AG09319 (cell line): ENCODE measurements around the gene PEAR1.

Experiments
- DNase-seq: peaks from one replicate; pipeline ENCODE4 v3.0.0-alpha.2; 2010; ENCODE audit warnings: low read depth; ENCODE audit errors: extremely low read depth
- CTCF ChIP-seq: IDR thresholded peaks from 2 replicates; pipeline ENCODE4 v1.5.1; 2011; ENCODE audit warnings: low read depth, mild to moderate bottlenecking, inconsistent platforms, low read length, moderate library complexity

The PEAR1 gene

DNA sequence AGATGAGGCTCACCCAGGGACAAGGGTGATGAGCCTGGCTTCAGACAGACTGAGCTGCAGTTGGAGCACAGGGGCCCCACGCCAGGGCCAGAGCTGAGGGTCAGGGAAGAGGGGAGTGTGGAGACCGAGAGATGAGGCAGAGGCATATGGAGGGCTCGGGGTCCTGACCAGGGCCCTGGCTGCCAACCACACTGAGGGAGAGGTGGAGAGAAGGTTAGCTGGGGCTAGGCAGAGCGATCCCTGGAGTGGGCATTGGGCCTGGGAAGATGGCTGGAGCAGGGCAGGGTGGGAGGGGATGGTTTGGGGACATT is 8.0 kb downstream of the PEAR1 start:
- DNase-seq, result no peak
- TF ChIP-seq CTCF, result no peak

DNA sequence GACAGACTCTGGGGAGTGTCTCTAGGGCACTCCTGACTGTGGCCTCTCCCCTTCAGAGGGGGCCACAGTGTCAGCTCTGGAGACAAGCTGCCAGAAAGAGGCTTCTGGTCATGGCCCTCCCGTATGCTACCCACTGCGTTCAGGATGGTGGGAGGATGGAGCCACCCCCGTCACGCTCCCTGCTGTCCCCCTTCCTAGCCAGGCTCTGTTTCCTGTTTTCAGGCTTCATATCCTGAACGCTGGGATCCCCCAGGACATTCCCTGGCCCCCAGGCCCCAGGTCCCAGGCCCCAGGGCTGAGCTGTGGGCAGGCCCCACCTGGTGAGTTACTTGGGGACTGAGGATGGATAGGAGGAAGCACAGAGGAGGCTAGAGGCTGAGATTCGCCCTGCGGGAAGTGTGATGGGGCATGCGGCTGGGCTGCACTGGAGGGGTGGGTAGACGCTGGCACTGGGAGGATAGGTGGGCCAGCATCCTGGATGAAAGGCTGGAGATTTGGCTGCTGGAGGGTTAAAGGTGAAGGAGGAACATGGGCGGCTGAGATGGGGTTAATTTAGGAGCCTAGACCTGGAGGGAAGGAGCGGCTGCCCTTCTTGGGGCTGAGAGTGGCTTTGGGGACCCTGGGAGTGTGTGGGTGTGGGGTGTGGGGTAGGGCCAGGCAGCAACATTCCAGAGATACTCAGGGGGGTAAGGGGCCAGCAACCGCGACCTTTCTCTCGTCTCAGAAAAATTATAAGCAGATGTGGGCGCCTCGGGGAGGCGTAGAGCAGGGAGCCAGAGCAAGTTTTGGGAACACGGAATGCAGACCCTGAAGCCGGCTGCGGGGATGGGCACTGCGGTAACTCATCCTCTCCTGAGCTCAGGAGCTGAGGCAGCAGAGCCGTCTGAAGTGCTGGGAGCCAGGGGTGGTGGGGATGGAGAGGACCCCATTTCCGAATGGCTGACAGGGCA is 8.7 kb downstream of the PEAR1 start:
- DNase-seq, result no peak
- no peak for TF ChIP-seq CTCF

- TF ChIP-seq CTCF, result no peak
- DNase-seq, result no peak
Measured at GRCh38 chr1:156903328-156904091, 10.0 kb downstream of the PEAR1 start.

- no peak for DNase-seq
- no peak for TF ChIP-seq CTCF
Measured at GRCh38 chr1:156904187-156904959, 10.9 kb downstream of the PEAR1 start.

DNA sequence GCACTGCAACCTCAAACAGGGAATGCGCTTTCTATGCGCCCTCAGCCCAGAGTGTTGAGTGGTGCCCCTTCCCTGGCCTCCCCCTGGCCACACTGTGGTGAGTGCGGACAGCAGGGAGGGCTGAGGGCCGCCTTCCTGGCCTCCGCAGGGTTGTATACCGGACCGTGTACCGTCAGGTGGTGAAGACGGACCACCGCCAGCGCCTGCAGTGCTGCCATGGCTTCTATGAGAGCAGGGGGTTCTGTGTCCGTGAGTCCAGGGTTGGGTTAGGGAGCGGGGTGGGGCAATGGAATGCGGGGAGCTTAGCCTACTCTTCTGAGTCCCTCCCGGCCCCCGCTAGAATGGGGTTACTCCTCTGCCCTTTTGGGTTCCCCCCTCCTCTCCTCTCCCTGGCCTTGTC is 11.7 kb downstream of the PEAR1 start:
- DNase-seq, result no peak
- TF ChIP-seq CTCF, result no peak

DNA sequence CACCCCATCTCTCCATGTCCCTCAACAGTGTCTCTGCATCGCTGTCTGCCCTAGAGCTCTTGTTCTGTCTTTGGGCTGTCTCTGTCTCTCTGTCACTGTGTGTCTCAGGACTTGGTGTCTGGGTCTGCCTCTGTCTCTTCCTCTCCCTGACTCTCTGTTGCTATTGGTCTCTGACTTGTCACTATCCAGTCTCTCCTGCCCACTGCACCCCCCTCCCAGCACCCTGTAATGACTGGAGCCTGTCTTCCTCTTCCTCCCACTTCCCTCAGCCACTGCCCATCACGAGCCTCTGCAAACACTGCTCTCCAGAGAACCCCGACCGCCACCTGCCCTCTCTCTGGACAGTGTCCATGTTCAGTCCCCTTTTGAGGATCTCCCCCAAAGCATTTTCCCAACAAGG is 12.1 kb downstream of the PEAR1 start:
- TF ChIP-seq CTCF, result no peak
- no peak for DNase-seq
